GF-D8 (cell line): ENCODE data around the gene LHCGR.
"Not testable (repeated sequence)": the region's sequence is repeated elsewhere in the genome, so short reads cannot be mapped to it uniquely, and the experiment has no call there.

Experiments
- DNase-seq: peaks from one replicate; lab custom pipeline; 2025; lab: John Stamatoyannopoulos, UW

Gene LHCGR

GRCh38 chr2:48709096-48710034, 46.2 kb downstream of the LHCGR start:
- DNase-seq = no peak

GRCh38 chr2:48707466-48707865, 48.1 kb downstream of the LHCGR start:
- no peak for DNase-seq

- not testable (repeated sequence) for DNase-seq
Measured at GRCh38 chr2:48703621-48704020, 51.9 kb downstream of the LHCGR start.

GRCh38 chr2:48699348-48699930, 56.1 kb downstream of the LHCGR start:
- DNase-seq = no peak

- no peak for DNase-seq
Measured at GRCh38 chr2:48696881-48697280, 58.6 kb downstream of the LHCGR start.

- DNase-seq = no peak
Measured at GRCh38 chr2:48695991-48696390, 59.5 kb downstream of the LHCGR start.

GRCh38 chr2:48694149-48694548, 61.4 kb downstream of the LHCGR start:
- no peak for DNase-seq

- no peak for DNase-seq
Measured at GRCh38 chr2:48693645-48694044, 61.9 kb downstream of the LHCGR start.

- no peak for DNase-seq
Measured at GRCh38 chr2:48693066-48693465, 62.5 kb downstream of the LHCGR start.

GRCh38 chr2:48691935-48692691, 63.4 kb downstream of the LHCGR start:
- DNase-seq = no peak

GRCh38 chr2:48685126-48685525, 70.4 kb downstream of the LHCGR start:
- no peak for DNase-seq

GRCh38 chr2:48677450-48677849, 78.1 kb downstream of the LHCGR start:
- DNase-seq = no peak

GRCh38 chr2:48674933-48675332, 80.6 kb downstream of the LHCGR start:
- no peak for DNase-seq

GRCh38 chr2:48673581-48673980, 81.9 kb downstream of the LHCGR start:
- no peak for DNase-seq

- DNase-seq = no peak
Measured at GRCh38 chr2:48668992-48669391, 86.5 kb downstream of the LHCGR start.

GRCh38 chr2:48651158-48651790, 104.2 kb downstream of the LHCGR start:
- no peak for DNase-seq

- DNase-seq = no peak
Measured at GRCh38 chr2:48638261-48638660, 117.3 kb downstream of the LHCGR start.
